VCaP (cell line): ENCODE results near the gene CIZ1.
A peak's percentile ranks its signal among the peaks of the same experiment; 100 is the strongest.

ENCODE experiments used
- H3K27ac ChIP-seq: fragments of 450-650 bp; 2 replicates; pipeline ENCODE4 v1.5.1; 2017
- TF ChIP-seq, protein P1 (sequence below): fragments of 450-650 bp; conservative IDR thresholded peaks from 2 replicates; pipeline ENCODE4 v1.5.1; 2017; ENCODE audit warnings: mild to moderate bottlenecking, moderate library complexity

The CIZ1 gene

GRCh38 chr9:128203707-128204551 is 12.6 kb upstream of the CIZ1 start:
- H3K27ac ChIP-seq: peak overlapping the region; percentile 65; the same call in 1 of the 2 replicates

GRCh38 chr9:128203024-128203706 is 11.8 kb upstream of the CIZ1 start, which contains the start of gene DNM1:
TSS of gene DNM1 (plus strand) at chr9:128203379. CDS start at chr9:128203471, 92 bp downstream.
- peak within 1 kb of the TSS; percentile 65; the same call in 1 of the 2 replicates for H3K27ac ChIP-seq
- TF ChIP-seq, protein P1, sequence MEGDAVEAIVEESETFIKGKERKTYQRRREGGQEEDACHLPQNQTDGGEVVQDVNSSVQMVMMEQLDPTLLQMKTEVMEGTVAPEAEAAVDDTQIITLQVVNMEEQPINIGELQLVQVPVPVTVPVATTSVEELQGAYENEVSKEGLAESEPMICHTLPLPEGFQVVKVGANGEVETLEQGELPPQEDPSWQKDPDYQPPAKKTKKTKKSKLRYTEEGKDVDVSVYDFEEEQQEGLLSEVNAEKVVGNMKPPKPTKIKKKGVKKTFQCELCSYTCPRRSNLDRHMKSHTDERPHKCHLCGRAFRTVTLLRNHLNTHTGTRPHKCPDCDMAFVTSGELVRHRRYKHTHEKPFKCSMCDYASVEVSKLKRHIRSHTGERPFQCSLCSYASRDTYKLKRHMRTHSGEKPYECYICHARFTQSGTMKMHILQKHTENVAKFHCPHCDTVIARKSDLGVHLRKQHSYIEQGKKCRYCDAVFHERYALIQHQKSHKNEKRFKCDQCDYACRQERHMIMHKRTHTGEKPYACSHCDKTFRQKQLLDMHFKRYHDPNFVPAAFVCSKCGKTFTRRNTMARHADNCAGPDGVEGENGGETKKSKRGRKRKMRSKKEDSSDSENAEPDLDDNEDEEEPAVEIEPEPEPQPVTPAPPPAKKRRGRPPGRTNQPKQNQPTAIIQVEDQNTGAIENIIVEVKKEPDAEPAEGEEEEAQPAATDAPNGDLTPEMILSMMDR: peak; percentile 100

More at GRCh38 chr9:128203707-128204551, 12.6 kb upstream of the CIZ1 start:
- TF ChIP-seq, protein P1: no peak

- TF ChIP-seq, protein P1: no peak
- H3K27ac ChIP-seq: no peak overlapping the region; the same call in 1 of the 2 replicates
These were observed 11.3 kb upstream of the CIZ1 start for GRCh38 chr9:128202648-128203023.

- H3K27ac ChIP-seq: no peak overlapping the region
- TF ChIP-seq, protein P1: no peak
These were observed 10.3 kb upstream of the CIZ1 start for GRCh38 chr9:128201441-128202369.

DNA sequence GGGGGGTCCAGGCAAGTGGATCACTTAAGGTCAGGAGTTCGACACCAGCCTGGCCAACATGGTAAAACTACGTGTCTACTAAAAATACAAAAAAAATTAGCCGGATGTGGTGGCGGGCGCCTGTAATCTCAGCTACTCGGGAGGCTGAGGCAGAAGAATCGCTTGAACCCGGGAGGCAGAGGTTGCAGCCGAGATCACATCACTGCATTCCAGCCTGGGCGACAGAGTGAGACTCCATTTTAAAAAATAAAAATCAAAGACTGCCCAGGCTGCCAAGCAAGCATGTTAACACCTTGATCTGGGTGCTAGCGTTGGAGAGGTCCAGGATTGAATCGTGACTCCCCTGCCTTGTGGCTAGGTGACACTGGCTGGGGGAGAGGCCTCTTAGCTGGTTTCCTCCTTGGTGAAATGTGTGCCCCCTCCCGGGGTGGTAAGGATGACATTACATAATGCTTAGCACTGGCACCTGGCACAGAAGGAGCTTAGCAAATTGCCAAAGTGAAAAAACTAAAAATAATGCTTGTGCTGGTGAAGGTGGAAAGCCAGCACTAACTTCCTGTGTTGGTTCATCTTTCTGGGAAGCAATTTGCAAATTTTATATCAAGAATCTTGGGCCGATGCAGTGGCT is 2.2 kb upstream of the CIZ1 start:
- TF ChIP-seq, protein P1: no peak
- H3K27ac ChIP-seq: peak overlapping the region; percentile 90

DNA sequence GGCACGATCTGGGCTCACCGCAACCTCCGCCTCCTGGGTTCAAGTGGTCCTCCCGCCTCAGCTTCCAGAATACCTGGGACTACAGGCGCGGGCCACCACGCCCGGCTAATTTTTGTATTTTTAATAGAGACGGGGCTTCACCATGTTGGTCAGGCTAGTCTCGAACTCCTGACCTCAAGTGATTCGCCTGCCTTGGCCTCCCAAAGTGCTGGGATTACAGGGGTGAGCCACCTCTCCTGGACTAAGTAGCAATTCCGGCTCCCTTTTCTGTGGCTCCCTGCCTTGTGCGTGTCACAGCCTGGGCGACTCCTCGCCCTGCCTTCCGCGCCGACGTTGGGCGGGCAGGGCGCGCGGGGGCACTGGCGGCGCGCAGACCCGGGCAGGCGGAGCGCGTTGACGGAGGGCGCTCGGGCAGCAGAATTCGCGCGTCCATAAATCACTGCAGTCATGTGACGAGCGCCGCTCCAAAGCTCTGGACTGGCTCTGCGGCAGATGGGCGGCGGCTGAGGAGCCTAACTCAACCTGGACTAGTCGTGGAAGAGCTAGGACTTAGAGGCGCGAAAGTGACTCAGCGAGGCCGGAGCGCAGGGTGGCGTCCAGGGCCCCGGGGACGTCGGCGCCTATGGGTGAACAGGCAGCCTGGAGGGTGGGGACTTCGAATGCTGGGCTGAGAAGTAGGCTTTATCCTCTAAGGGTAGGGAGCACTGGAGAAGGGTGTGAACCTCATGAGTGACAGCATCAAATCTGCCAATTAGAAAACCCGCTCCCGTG is 1.4 kb upstream of the CIZ1 start:
- H3K27ac ChIP-seq: peak overlapping the region; percentile 90
- TF ChIP-seq, protein P1: peak; percentile 17; the same call in 1 of the 2 replicates
